SK-N-SH (cell line): ENCODE measurements around the gene XXYLT1. TPM values are rescaled to one million over a fixed set of nuclear protein-coding genes. Genes with fewer than 3 reads are reported as not detected.

Experiments
- CTCF ChIA-PET: fragments of 300-600, 350-600 bp; formaldehyde crosslinking; extraction: SDS; loops from one replicate; lab custom pipeline; 2021; lab: Yijun Ruan, JAX
- POLR2A ChIA-PET: fragments of 350-600 bp; sonication (Branson Sonifier 250); formaldehyde crosslinking; extraction: SDS; loops from one replicate; lab custom pipeline; 2020; ENCODE audit warnings: antibody characterized with exemption, inconsistent platforms; lab: Yijun Ruan, JAX
- DNase-seq: peaks from one replicate; pipeline ENCODE4 v3.0.0; 2012
- H2AFZ ChIP-seq: fragments of 200-600 bp; sonication (generic); 2 replicates; pipeline ENCODE4 v1.8.1; 2016; ENCODE audit warnings: antibody characterized with exemption, mild to moderate bottlenecking, low read depth
- H3F3A ChIP-seq: fragments of 200-600 bp; sonication (generic); replicated peaks from 2 replicates; pipeline ENCODE3; 2016; ENCODE audit warnings: antibody characterized with exemption, mild to moderate bottlenecking; ENCODE audit not compliant: insufficient read depth
- H3K27ac ChIP-seq, 2 experiments: fragments of 200-500 bp in 1 of 2; fragments of 200-600 bp in 1 of 2; sonication (Bioruptor generic) in 1 of 2; sonication (generic), shearing (Covaris generic) in 1 of 2; 2 replicates each; pipeline versions ENCODE4 v1.5.1 to v1.6.1; 2014 to 2016; ENCODE audit warnings: low read depth in 2 of 2, inconsistent platforms in 1 of 2, low read length in 1 of 2, mild to moderate bottlenecking in 1 of 2, mixed read lengths in 1 of 2
- H3K27me3 ChIP-seq: fragments of 200-600 bp; sonication (generic), shearing (Covaris generic); 2 replicates; pipeline ENCODE4 v1.6.1; 2016; ENCODE audit warnings: mixed run types; ENCODE audit not compliant: insufficient read depth
- H3K36me3 ChIP-seq, 2 experiments: fragments of 200-500 bp in 1 of 2; fragments of 200-600 bp in 1 of 2; sonication (Bioruptor generic) in 1 of 2; sonication (generic) in 1 of 2; replicated peaks in 1 of 2; 2 replicates each; pipeline versions ENCODE3 to v1.5.1; 2014 to 2016; ENCODE audit warnings: low read length in 1 of 2, mild to moderate bottlenecking in 1 of 2; ENCODE audit not compliant: insufficient read depth in 2 of 2, control insufficient read depth in 1 of 2
- H3K4me1 ChIP-seq, 2 experiments: fragments of 200-500 bp in 1 of 2; fragments of 200-600 bp in 1 of 2; sonication (Bioruptor generic) in 1 of 2; sonication (generic), shearing (Covaris generic) in 1 of 2; 2 replicates each; pipeline versions ENCODE4 v1.5.1 to v1.6.1; 2014 to 2016; ENCODE audit warnings: low read depth in 1 of 2, low read length in 1 of 2, mixed run types in 1 of 2; ENCODE audit not compliant: insufficient read depth in 2 of 2, control insufficient read depth in 1 of 2
- H3K4me2 ChIP-seq: fragments of 200-600 bp; sonication (generic), shearing (Covaris generic); 2 replicates; pipeline ENCODE4 v1.6.1; 2017; ENCODE audit warnings: mixed run types
- H3K4me3 ChIP-seq, 2 experiments: fragments of 200-500 bp in 1 of 2; fragments of 200-600 bp in 1 of 2; sonication (Bioruptor generic) in 1 of 2; sonication (generic), shearing (Covaris generic) in 1 of 2; 2 replicates each; pipeline versions ENCODE4 v1.5.1 to v1.8.1; 2014 to 2016; ENCODE audit warnings: low read depth in 2 of 2, inconsistent platforms in 1 of 2, low read length in 1 of 2, mild to moderate bottlenecking in 1 of 2, mixed read lengths in 1 of 2, moderate library complexity in 1 of 2
- H3K79me2 ChIP-seq: fragments of 200-600 bp; sonication (generic); 2 replicates; pipeline ENCODE4 v1.8.1; 2017; ENCODE audit warnings: mild to moderate bottlenecking; ENCODE audit not compliant: insufficient read depth
- H3K9ac ChIP-seq: fragments of 200-600 bp; sonication (generic); 2 replicates; pipeline ENCODE4 v1.6.1; 2017; ENCODE audit warnings: mixed run types
- H3K9me2 ChIP-seq: fragments of 200-600 bp; sonication (generic); 2 replicates; pipeline ENCODE4 v1.6.1; 2017; ENCODE audit warnings: mixed run types
- H3K9me3 ChIP-seq: fragments of 200-600 bp; sonication (generic); 2 replicates; pipeline ENCODE4 v1.6.1; 2017; ENCODE audit warnings: mixed run types, mild to moderate bottlenecking, moderate library complexity
- H4K20me1 ChIP-seq: fragments of 200-600 bp; sonication (generic); 2 replicates; pipeline ENCODE4 v1.6.1; 2017; ENCODE audit warnings: mild to moderate bottlenecking, mixed run types; ENCODE audit not compliant: insufficient read depth
- EP300 ChIP-seq, 2 experiments: IDR thresholded peaks; 2 replicates each; pipeline versions ENCODE4 v1.4.0 to v1.6.1; 2012; ENCODE audit warnings: borderline replicate concordance in 1 of 2, low read depth in 1 of 2, low read length in 1 of 2
- EZH2phosphoT487 ChIP-seq: fragments of 200-600 bp; sonication (generic); IDR thresholded peaks from 2 replicates; pipeline ENCODE4 v1.6.1; 2017; ENCODE audit warnings: low read depth, mixed run types, mild to moderate bottlenecking, antibody characterized with exemption, moderate library complexity, borderline replicate concordance
- GABPA ChIP-seq: IDR thresholded peaks from 2 replicates; pipeline ENCODE4 v1.4.0; 2012; ENCODE audit warnings: low read depth, mild to moderate bottlenecking
- MAX ChIP-seq: IDR thresholded peaks from 2 replicates; pipeline ENCODE4 v1.4.0; 2012; ENCODE audit warnings: low read depth
- MEF2A ChIP-seq: IDR thresholded peaks from 2 replicates; pipeline ENCODE4 v1.4.0; 2012; ENCODE audit warnings: low read depth, borderline replicate concordance
- MXI1 ChIP-seq: IDR thresholded peaks from 2 replicates; pipeline ENCODE4 v1.6.1; 2012; ENCODE audit warnings: mild to moderate bottlenecking, low read depth, low read length, improper control_type of control experiment
- NFIC ChIP-seq: IDR thresholded peaks from 2 replicates; pipeline ENCODE4 v1.4.0; 2012; ENCODE audit warnings: borderline replicate concordance
- NRF1 ChIP-seq: IDR thresholded peaks from 2 replicates; pipeline ENCODE4 v1.6.1; 2012; ENCODE audit warnings: low read depth, mild to moderate bottlenecking, low read length
- PBX3 ChIP-seq: IDR thresholded peaks from 2 replicates; pipeline ENCODE4; 2012
- POLR2AphosphoS5 ChIP-seq: IDR thresholded peaks from 2 replicates; pipeline ENCODE4 v1.6.1; 2012; ENCODE audit warnings: low read depth, low read length
- RAD21 ChIP-seq: IDR thresholded peaks from 2 replicates; pipeline ENCODE4 v1.6.1; 2012; ENCODE audit warnings: mild to moderate bottlenecking, low read length
- RCOR1 ChIP-seq: fragments of 150-350 bp; IDR thresholded peaks from 2 replicates; pipeline ENCODE4 v1.6.1; 2017; ENCODE audit warnings: antibody characterized with exemption, low read length
- REST ChIP-seq: IDR thresholded peaks from 2 replicates; pipeline ENCODE4 v1.6.1; 2012; ENCODE audit warnings: mild to moderate bottlenecking, low read depth, low read length, moderate library complexity
- RXRA ChIP-seq: IDR thresholded peaks from 2 replicates; pipeline ENCODE4 v1.4.0; 2012; ENCODE audit warnings: low read depth, mild to moderate bottlenecking, borderline replicate concordance
- SMC3 ChIP-seq: IDR thresholded peaks from 2 replicates; pipeline ENCODE4 v1.6.1; 2012; ENCODE audit warnings: low read depth, low read length, improper control_type of control experiment
- TCF12 ChIP-seq: IDR thresholded peaks from 2 replicates; pipeline ENCODE4 v1.4.0; 2012
- TEAD4 ChIP-seq: IDR thresholded peaks from 2 replicates; pipeline ENCODE4 v1.4.0; 2012; ENCODE audit warnings: mild to moderate bottlenecking, borderline replicate concordance; ENCODE audit not compliant: insufficient read depth
- USF1 ChIP-seq: IDR thresholded peaks from 2 replicates; pipeline ENCODE4 v1.4.0; 2012; ENCODE audit warnings: low read depth, borderline replicate concordance
- USF2 ChIP-seq: fragments of 150-350 bp; IDR thresholded peaks from 2 replicates; pipeline ENCODE4 v1.6.1; 2017; ENCODE audit warnings: antibody characterized with exemption, low read length, low read depth, borderline replicate concordance
- WGBS: methylation state at CpG from one replicate; pipeline ENCODE4 v1.1.6; 2017; ENCODE audit warnings: low lambda C conversion rate; 5-methylcytosine and 5-hydroxymethylcytosine counted together
- polyA plus RNA-seq, 3 experiments: library from polyadenylated mRNA; depleted of rRNA; stranded (reverse); fragments of >200 nt; gene quantifications; 2 replicates each; pipeline ENCODE4 v1.2.3, GENCODE V29; 2012

Gene XXYLT1
- polyA plus RNA-seq, 1 of the 3 experiments (the other 2 are of a cell fraction): 22.6 TPM

- no peak for TF ChIP-seq RCOR1
- TF ChIP-seq MAX: no peak
- TF ChIP-seq MXI1: no peak
Measured at GRCh38 chr3:195059006-195059350, 212.0 kb downstream of the XXYLT1 start (continued).

GRCh38 chr3:195058336-195059005, 212.5 kb downstream of the XXYLT1 start:
- ChIA-PET POLR2A (no interaction called here), CTCF (interaction anchor here (0.6 to 1.3 kb wide), 2 partner anchors 8 to 715 kb away, joined by 3 read pairs; no protein-coding TSS in a partner anchor)
- Histone ChIP-seq H4K20me1 (no peaks in the 10 kb centered on the region), H3K27ac (no peak overlapping the region), H3K36me3 (no peaks in the 10 kb centered on the region), H3K4me3 (no peak overlapping the region), H3K9me3 (no peaks in the 10 kb centered on the region), H3F3A (no peaks in the 10 kb centered on the region), H3K9ac (no peak overlapping the region), H3K27me3 (no peaks in the 10 kb centered on the region), H3K4me1 (peaks cover 0 to 11% of the 10 kb centered on the region in 2 experiments; a peak in 1 of 4 replicates), H3K4me2 (no peak overlapping the region), H3K9me2 (no peaks in the 10 kb centered on the region), H2AFZ (no peak overlapping the region), H3K79me2 (no peaks in the 10 kb centered on the region)
- 78% methylated on average over 6 of the region's 15 CpGs for WGBS
- TF ChIP-seq EP300 (IDR thresholded peaks at IDR 0.05; ENCODE audit: borderline replicate concordance in 1 of 2, low read depth in 1 of 2, low read length in 1 of 2) (no peak), REST (no peak), MXI1 (no peak), TEAD4 (no peak), USF1 (no peak), MEF2A (no peak), PBX3 (no peak), RXRA (no peak), GABPA (no peak), TCF12 (no peak), EZH2phosphoT487 (no peak), POLR2AphosphoS5 (no peak), NFIC (no peak), USF2 (no peak), NRF1 (no peak), SMC3 (no peak), RAD21 (no peak)
- DNase-seq: no peak
